Loucy (cell line): ENCODE data around the gene MST1.

Experiments used
- H2AFZ ChIP-seq: fragments of 200-600 bp; sonication (generic); 2 replicates; pipeline ENCODE4 v1.6.0; 2016; ENCODE audit warnings: antibody characterized with exemption, mild to moderate bottlenecking, low read length, moderate library complexity
- H3F3A ChIP-seq: fragments of 200-600 bp; 2 replicates; pipeline ENCODE4 v1.6.0; 2016; ENCODE audit warnings: antibody characterized with exemption, low read depth, mild to moderate bottlenecking
- H3K27me3 ChIP-seq: fragments of 200-600 bp; sonication (generic); 2 replicates; pipeline ENCODE4 v1.6.1; 2014; ENCODE audit warnings: low read length, mild to moderate bottlenecking; ENCODE audit not compliant: insufficient read depth, poor library complexity, severe bottlenecking
- H3K36me3 ChIP-seq: fragments of 200-600 bp; sonication (generic); 2 replicates; pipeline ENCODE4 v1.6.1; 2016; ENCODE audit warnings: low read length; ENCODE audit not compliant: insufficient read depth
- H3K4me1 ChIP-seq: fragments of 200-600 bp; sonication (generic); 2 replicates; pipeline ENCODE4 v1.5.1; 2014; ENCODE audit warnings: low read length, mild to moderate bottlenecking; ENCODE audit not compliant: insufficient read depth, poor library complexity, severe bottlenecking
- H3K4me2 ChIP-seq: fragments of 200-600 bp; sonication (generic); 2 replicates; pipeline ENCODE4 v1.6.0; 2014; ENCODE audit warnings: antibody characterized with exemption, low read length, low read depth, mild to moderate bottlenecking; ENCODE audit not compliant: poor library complexity, severe bottlenecking
- H3K4me3 ChIP-seq: fragments of 200-600 bp; sonication (generic); 2 replicates; pipeline ENCODE4 v1.5.1; 2014; ENCODE audit warnings: low read length, mild to moderate bottlenecking, mixed read lengths; ENCODE audit not compliant: poor library complexity, severe bottlenecking
- H3K79me2 ChIP-seq: fragments of 200-600 bp; sonication (generic); 2 replicates; pipeline ENCODE4 v1.6.1; 2014; ENCODE audit warnings: low read length; ENCODE audit not compliant: insufficient read depth
- H3K9ac ChIP-seq: fragments of 200-600 bp; sonication (generic); 2 replicates; pipeline ENCODE4 v1.6.0; 2014; ENCODE audit warnings: mild to moderate bottlenecking, low read depth, low read length, moderate library complexity; ENCODE audit not compliant: poor library complexity, severe bottlenecking
- H3K9me2 ChIP-seq: fragments of 200-600 bp; sonication (generic); replicated peaks from 2 replicates; pipeline ENCODE4 v1.6.1; 2016; ENCODE audit warnings: low read depth, low read length, mixed read lengths
- H3K9me3 ChIP-seq: fragments of 200-600 bp; sonication (generic); 2 replicates; pipeline ENCODE4 v1.6.1; 2014; ENCODE audit warnings: mild to moderate bottlenecking, antibody characterized with exemption, low read length, low read depth; ENCODE audit not compliant: insufficient read depth
- H4K20me1 ChIP-seq: fragments of 200-600 bp; sonication (generic); 2 replicates; pipeline ENCODE4 v1.6.0; 2014; ENCODE audit warnings: antibody characterized with exemption, low read length, mild to moderate bottlenecking; ENCODE audit not compliant: insufficient read depth, poor library complexity, severe bottlenecking
- CTCF ChIP-seq: fragments of 200-600 bp; sonication (generic); conservative IDR thresholded peaks from 2 replicates; pipeline ENCODE4 v1.5.1; 2014; ENCODE audit warnings: mild to moderate bottlenecking, antibody characterized with exemption, low read length
- EZH2phosphoT487 ChIP-seq: fragments of 200-600 bp; IDR thresholded peaks from 2 replicates; pipeline ENCODE4 v1.6.1; 2018; ENCODE audit warnings: antibody characterized with exemption, mild to moderate bottlenecking, moderate library complexity, borderline replicate concordance

Gene MST1

GRCh38 chr3:49717959-49718857, 28.9 kb upstream of the MST1 start:
- Histone ChIP-seq H3K9ac (no peak overlapping the region), H3K36me3 (peaks cover 12% of the 10 kb centered on the region; the same call in 1 of the 2 replicates), H3F3A (peaks cover 3% of the 10 kb centered on the region; the same call in 1 of the 2 replicates), H4K20me1 (peaks cover 10% of the 10 kb centered on the region), H3K9me2 (no peaks in the 10 kb centered on the region), H3K27me3 (no peaks in the 10 kb centered on the region), H3K9me3 (no peaks in the 10 kb centered on the region), H3K79me2 (peaks cover 14% of the 10 kb centered on the region), H3K4me1 (peaks cover 22% of the 10 kb centered on the region), H3K4me2 (peak overlapping the region; percentile 71), H2AFZ (no peak overlapping the region), H3K4me3 (no peak overlapping the region)
- TF ChIP-seq EZH2phosphoT487 (no peak), CTCF (no peak)

GRCh38 chr3:49717211-49717958, 28.1 kb upstream of the MST1 start:
- Histone ChIP-seq H3K36me3 (peaks cover 12% of the 10 kb centered on the region; the same call in 1 of the 2 replicates), H3K9ac (no peak overlapping the region)
- TF ChIP-seq EZH2phosphoT487 (no peak), CTCF (no peak)

GRCh38 chr3:49716691-49717210, 27.5 kb upstream of the MST1 start:
- Histone ChIP-seq H3K9ac (no peak overlapping the region), H3K4me2 (no peak overlapping the region), H3K27me3 (no peaks in the 10 kb centered on the region), H3F3A (peaks cover 15% of the 10 kb centered on the region), H3K36me3 (peaks cover 8% of the 10 kb centered on the region; the same call in 1 of the 2 replicates), H3K79me2 (no peaks in the 10 kb centered on the region; the same call in 1 of the 2 replicates), H3K9me2 (no peaks in the 10 kb centered on the region), H3K9me3 (no peaks in the 10 kb centered on the region), H2AFZ (no peak overlapping the region), H4K20me1 (no peaks in the 10 kb centered on the region), H3K4me1 (peaks cover 29% of the 10 kb centered on the region), H3K4me3 (no peak overlapping the region)
- TF ChIP-seq EZH2phosphoT487 (no peak), CTCF (no peak)

More at GRCh38 chr3:49717211-49717958, 28.1 kb upstream of the MST1 start:
- Histone ChIP-seq H3K27me3 (no peaks in the 10 kb centered on the region), H3K4me1 (peaks cover 22% of the 10 kb centered on the region), H3K4me2 (no peak overlapping the region), H3K9me3 (no peaks in the 10 kb centered on the region), H3K9me2 (no peaks in the 10 kb centered on the region), H3F3A (peaks cover 8% of the 10 kb centered on the region), H3K4me3 (no peak overlapping the region), H4K20me1 (peaks cover 2% of the 10 kb centered on the region), H3K79me2 (peaks cover 6% of the 10 kb centered on the region; the same call in 1 of the 2 replicates), H2AFZ (no peak overlapping the region)
